GM12864 (cell line): ENCODE measurements around the gene GALNT4.

Experiments used
- DNase-seq: peaks from one replicate; pipeline ENCODE4 v3.0.0-alpha.2; 2011; ENCODE audit warnings: low read depth
- H3K4me3 ChIP-seq: 2 replicates; pipeline ENCODE4 v1.5.1; 2011; ENCODE audit warnings: mild to moderate bottlenecking, low read depth, low read length, control low read depth
- TF ChIP-seq, protein P1 (sequence below): IDR thresholded peaks from 2 replicates; pipeline ENCODE4 v1.5.1; 2011; ENCODE audit warnings: low read depth, mild to moderate bottlenecking, moderate library complexity, low read length, control low read depth, inconsistent platforms; ENCODE audit errors: missing control alignments

GALNT4 gene

DNA sequence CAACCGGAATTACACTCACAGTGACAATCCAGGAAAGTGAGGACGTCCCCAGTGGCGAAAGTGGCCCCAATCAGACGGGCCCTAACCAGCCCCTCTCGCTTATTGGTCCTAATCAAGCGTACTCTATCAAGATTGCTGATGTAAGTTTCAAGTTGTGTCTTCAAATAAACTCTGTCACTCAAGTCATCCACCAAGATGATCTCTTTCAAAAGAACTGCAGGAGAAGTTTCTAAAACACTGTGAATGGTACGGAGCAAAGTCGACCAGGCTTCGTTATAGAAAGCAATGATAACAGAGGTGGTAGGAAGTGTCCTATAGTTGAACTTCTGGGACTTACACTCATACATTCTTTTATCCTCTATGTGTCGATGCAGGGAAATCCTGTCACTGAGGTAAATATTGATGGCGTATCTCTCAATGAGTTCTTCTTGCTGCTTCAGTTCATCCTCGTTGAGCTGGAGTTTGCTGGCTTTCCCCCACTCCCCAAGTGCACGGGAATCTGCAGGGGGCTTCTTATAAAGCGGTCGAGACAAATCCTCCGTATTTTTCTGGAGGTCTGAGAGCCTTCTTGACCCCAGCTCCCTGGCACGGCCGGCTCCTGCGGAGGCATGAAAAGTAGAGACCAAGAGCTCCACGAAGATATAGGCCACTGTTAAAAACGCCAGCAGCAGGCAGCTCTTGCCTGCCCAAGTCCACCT, 604 bp downstream of the GALNT4 start:
- no peak for DNase-seq
- TF ChIP-seq, protein P1, sequence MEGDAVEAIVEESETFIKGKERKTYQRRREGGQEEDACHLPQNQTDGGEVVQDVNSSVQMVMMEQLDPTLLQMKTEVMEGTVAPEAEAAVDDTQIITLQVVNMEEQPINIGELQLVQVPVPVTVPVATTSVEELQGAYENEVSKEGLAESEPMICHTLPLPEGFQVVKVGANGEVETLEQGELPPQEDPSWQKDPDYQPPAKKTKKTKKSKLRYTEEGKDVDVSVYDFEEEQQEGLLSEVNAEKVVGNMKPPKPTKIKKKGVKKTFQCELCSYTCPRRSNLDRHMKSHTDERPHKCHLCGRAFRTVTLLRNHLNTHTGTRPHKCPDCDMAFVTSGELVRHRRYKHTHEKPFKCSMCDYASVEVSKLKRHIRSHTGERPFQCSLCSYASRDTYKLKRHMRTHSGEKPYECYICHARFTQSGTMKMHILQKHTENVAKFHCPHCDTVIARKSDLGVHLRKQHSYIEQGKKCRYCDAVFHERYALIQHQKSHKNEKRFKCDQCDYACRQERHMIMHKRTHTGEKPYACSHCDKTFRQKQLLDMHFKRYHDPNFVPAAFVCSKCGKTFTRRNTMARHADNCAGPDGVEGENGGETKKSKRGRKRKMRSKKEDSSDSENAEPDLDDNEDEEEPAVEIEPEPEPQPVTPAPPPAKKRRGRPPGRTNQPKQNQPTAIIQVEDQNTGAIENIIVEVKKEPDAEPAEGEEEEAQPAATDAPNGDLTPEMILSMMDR: no peak
- H3K4me3 ChIP-seq: peak overlapping the region; percentile 99

DNA sequence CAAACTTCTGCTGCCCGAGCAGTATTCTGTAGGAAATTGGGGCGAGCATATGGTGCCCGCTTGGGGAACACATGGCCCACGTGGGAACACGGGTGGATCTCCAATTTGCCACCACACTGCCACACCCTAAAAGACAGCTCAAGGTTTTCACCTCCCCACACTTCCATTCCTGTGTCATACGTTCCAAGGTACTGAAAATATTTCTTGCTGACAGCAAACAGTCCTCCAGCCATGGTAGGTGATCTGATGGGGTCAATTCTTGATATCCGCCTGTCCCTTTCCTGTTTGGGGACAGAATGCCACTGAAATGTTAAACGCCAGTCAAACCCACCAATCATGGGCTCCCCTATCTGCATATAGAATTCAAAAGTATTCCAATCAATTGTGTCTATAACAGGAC, 1.2 kb downstream of the GALNT4 start:
- no peak overlapping the region for H3K4me3 ChIP-seq
- TF ChIP-seq, protein P1: no peak
- DNase-seq: no peak

DNA sequence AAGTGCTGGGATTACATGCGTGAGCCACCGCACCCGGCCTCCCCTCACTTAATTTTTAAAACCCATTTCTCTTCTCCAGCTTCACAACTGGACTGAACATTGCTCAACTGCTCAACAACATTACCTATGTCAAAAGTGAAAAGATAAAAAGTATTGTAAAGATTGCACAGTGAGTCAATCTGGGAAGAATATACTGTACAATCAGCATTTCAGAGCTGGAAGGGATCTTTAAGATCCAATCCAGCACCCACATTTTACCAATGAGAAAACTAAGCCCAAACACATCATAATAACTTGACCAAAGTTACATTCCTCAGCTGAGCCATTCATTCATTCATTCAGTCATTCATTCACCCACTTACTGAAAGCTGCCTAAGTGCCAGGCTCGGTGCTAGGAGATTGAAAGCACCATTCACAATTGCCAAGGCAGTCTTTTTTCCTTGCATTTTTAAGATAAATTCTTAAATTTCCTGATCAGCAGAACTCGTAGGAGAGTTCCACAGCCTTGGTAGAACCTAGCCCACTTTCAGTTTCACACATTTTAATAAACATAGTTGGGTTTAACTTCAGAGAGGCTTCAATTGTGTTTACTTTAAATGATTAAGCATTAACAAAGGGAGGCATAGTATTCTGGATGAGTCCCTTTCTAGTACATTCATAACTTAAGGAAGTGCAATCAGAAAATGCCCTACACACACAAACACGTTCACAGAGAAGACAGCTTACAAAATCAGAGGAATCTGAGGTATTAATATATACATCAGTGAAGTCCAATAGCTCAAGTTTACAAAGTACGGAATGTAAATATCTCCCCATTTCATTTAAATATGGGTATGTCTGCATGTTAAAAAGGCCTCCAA, 3.0 kb downstream of the GALNT4 start:
- TF ChIP-seq, protein P1: no peak
- no peak for DNase-seq
- H3K4me3 ChIP-seq: no peak overlapping the region

DNA sequence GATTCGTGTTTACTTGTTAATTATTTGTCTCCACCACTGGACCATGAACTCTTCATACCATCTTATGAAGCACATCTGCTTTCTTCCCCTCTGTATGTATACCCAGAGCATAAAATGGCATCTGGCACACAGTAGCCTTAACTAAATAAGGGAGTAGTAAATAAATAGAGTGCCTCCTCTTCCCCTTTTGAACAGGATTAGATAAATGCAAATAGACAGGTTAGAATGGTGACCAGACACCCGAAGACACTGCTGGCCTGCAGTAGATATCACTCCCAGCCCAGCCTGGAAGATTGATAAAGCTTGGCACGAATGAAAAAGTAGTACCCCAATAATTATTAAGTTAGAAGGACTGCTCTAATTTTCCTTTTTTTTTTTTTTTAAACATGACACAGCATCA, 6.9 kb downstream of the GALNT4 start:
- no peak for DNase-seq
- no peak overlapping the region for H3K4me3 ChIP-seq
- TF ChIP-seq, protein P1: no peak

DNA sequence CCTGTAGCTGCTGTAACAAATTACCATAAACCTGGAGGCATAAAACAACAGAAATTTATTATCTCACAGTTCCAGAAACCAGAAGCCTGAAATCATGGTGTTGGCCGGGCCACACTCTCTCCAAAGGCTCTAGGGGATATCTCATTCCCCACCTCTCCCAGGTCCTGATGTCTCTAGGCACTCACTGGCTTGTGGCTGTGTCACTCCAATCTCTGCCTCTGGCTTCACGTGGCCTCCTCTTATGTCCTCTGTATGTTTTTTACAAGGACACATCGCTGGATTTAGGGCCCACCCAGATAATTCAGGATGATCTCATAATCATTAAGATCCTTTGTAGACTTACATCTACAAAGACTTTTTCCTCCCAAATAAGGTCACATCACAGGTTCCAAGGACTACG, 8.0 kb downstream of the GALNT4 start:
- no peak for DNase-seq
- TF ChIP-seq, protein P1: no peak
- H3K4me3 ChIP-seq: no peak overlapping the region

DNA sequence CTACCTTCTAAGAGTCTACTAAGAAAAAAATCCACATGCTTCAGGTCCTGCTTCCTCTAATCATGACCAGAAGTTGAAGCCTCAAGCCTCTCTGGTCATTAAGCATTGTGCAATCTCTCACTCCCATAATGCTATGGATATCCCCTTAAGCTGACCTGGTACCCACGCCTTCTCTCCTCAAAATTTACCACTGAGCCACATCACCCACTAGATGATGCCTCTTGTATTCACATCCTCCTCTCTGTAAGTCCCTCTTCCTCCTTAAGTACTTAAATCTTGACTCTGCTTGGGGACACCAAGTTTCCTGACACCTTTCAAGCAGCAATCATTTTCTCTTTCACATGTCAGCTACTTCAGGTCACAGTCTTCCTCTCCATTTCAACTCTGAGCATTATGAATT, 9.8 kb downstream of the GALNT4 start:
- H3K4me3 ChIP-seq: no peak overlapping the region
- TF ChIP-seq, protein P1: no peak
- no peak for DNase-seq

DNA sequence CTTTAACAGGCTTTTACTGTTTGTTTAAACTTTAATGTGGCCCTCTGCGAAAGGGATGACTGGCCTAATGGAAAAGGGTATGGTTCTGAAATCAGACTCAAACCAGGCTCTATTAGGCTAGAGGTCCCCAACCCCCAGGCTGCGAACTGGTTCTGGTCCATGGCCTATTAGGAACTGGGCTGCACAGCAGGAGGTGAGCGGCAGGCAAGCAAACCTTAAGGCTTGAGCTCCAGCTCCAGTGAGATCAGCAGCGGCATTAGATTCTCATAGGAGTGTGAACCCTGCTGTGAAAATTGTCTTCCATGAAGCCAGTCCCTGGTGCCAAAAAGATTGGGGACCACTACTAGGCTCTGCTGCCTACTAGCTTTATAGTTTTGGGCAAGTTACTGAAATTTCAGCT, 11.1 kb downstream of the GALNT4 start:
- TF ChIP-seq, protein P1: no peak
- no peak for DNase-seq
- no peak overlapping the region for H3K4me3 ChIP-seq
